ENCODE data around the gene LRCH1. TPM values are rescaled to one million over a fixed set of nuclear protein-coding genes. Genes with fewer than 3 reads are reported as not detected.

The LRCH1 gene
- total and polyA plus RNA-seq, 2 experiments from 2014 or later, result 3.9 to 9.2 TPM

GRCh38 chr13:46663206-46664037, 110.5 kb downstream of the LRCH1 start (continued):
- TF ChIP-seq ZNF114 (CRISPR knock-in tag; IDR thresholded peaks at IDR 0.05), result no peak
- TF ChIP-seq EZH2phosphoT487 (IDR thresholded peaks at IDR 0.05; ENCODE audit: unreplicated experiment), result no peak
- TF ChIP-seq EZH2 (IDR thresholded peaks at IDR 0.05; ENCODE audit: low read depth, unreplicated experiment), result no peak
- TF ChIP-seq CTCF (conservative IDR thresholded peaks at IDR 0.05; ENCODE audit: low read depth in 2 of 2), result no peak
- TF ChIP-seq POLR2AphosphoS5 (IDR thresholded peaks at IDR 0.05; ENCODE audit: low read depth), result no peak

DNA sequence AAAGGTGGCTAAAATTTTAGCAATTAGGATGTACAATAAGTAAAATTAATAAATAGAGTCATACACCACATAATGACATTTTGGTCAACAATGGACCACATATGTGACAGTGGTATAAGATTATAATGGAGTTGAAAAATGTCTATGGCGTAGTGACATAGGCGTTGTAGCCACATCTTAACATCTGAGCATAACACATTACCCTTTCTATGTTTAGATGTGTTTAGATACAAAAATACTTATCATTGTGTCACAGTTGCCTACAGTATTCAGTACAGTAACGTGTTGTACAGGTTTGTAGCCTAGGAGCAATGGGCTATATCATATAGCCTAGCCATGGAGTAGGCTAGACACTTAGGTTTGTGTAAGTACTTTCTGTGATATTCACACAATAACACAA, 111.2 kb downstream of the LRCH1 start:
- H3K9me3 Mint-ChIP-seq, result no peaks in the 10 kb centered on the region
- no peak overlapping the region for H2AFZ ChIP-seq
- no peaks in the 10 kb centered on the region for H3K9me2 ChIP-seq (ENCODE audit: insufficient read depth)
- H3K36me3 ChIP-seq (ENCODE audit: insufficient read depth), result no peaks in the 10 kb centered on the region
- H3K27me3 Mint-ChIP-seq (ENCODE audit: insufficient read depth, low read depth, poor library complexity), result peaks cover 5% of the 10 kb centered on the region
- no peak overlapping the region for H3K27ac ChIP-seq (ENCODE audit: low read depth)
- no peak for ATAC-seq
- no peaks in the 10 kb centered on the region for H3K27me3 ChIP-seq (ENCODE audit: insufficient read depth)
- no peak overlapping the region for H3K4me2 ChIP-seq
- H3K4me1 Mint-ChIP-seq, result peaks cover 69% of the 10 kb centered on the region
- H3K79me2 ChIP-seq (replicated peaks; ENCODE audit: insufficient read depth), result peaks cover 5% of the 10 kb centered on the region; the same call in 1 of the 2 replicates
- H3F3A ChIP-seq (replicated peaks; ENCODE audit: low read depth), result no peaks in the 10 kb centered on the region
- H3K4me3 Mint-ChIP-seq, result no peak overlapping the region
- no peak overlapping the region for H3K4me3 ChIP-seq
- no peaks in the 10 kb centered on the region; the same call in 2 of the 3 replicates for H3K36me3 Mint-ChIP-seq (ENCODE audit: low read depth)
- no peaks in the 10 kb centered on the region for H4K20me1 ChIP-seq (replicated peaks; ENCODE audit: insufficient read depth)
- H3K27ac Mint-ChIP-seq, result no peak overlapping the region; the same call in 1 of the 2 replicates
- DNase-seq (ENCODE audit: low spot score), result no peak
- peaks cover 51% of the 10 kb centered on the region for H3K4me1 ChIP-seq (ENCODE audit: insufficient read depth)
- TF ChIP-seq STAT1 (IDR thresholded peaks at IDR 0.05; ENCODE audit: unreplicated experiment) (no peak), POLR2AphosphoS5 (IDR thresholded peaks at IDR 0.05; ENCODE audit: low read depth) (no peak), ZNF114 (CRISPR knock-in tag; IDR thresholded peaks at IDR 0.05) (no peak), CTCF (conservative IDR thresholded peaks at IDR 0.05; ENCODE audit: low read depth in 2 of 2) (no peak), NANOG (IDR thresholded peaks at IDR 0.05; ENCODE audit: borderline replicate concordance) (no peak), CREB1 (CRISPR knock-in tag; IDR thresholded peaks at IDR 0.05; ENCODE audit: low read depth) (no peak), EZH2phosphoT487 (IDR thresholded peaks at IDR 0.05; ENCODE audit: unreplicated experiment) (no peak), ZNF331 (CRISPR knock-in tag; IDR thresholded peaks at IDR 0.05; ENCODE audit: low read depth) (no peak), EZH2 (IDR thresholded peaks at IDR 0.05; ENCODE audit: low read depth, unreplicated experiment) (no peak), ZNF462 (CRISPR knock-in tag; IDR thresholded peaks at IDR 0.05) (no peak), JUNB (IDR thresholded peaks at IDR 0.05; ENCODE audit: unreplicated experiment) (no peak), ETS1 (IDR thresholded peaks at IDR 0.05) (no peak)
